Measurements from ENCODE around the gene VMP1. TPM values are rescaled to one million over a fixed set of nuclear protein-coding genes. Genes with fewer than 3 reads are reported as not detected.

VMP1 gene
- total RNA-seq, 6 experiments from 2014 or later, result 121 to 155 (median 149) TPM

DNA sequence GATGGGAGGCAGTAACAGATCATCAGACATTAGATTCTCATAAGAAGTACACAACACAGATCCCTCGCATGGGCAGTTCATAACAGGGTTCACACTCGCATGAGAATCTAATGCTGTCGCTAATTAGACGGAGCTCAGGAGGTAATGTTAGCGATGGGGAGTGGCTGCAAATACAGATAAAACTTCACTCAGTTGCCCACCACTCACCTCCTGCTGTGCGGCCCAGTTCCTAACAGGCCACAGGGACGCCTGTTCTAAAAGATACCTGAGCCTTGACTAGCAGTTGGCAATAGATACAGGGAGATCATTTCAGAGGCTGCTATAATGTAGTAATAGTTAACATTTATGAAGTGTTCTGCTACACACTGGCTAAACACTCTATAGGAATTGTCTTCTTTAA lies 5.2 kb upstream of the VMP1 start:
- Mint-ChIP-seq H3K4me1 (ENCODE audit: low read depth) (peaks cover 57% of the 10 kb centered on the region), H3K27ac (peak overlapping the region; percentile 19; the same call in 1 of the 2 replicates), H3K36me3 (ENCODE audit: low read depth) (peaks cover 62% of the 10 kb centered on the region), H3K4me3 (no peak overlapping the region), H3K9me3 (peaks cover 13% of the 10 kb centered on the region), H3K27me3 (ENCODE audit: insufficient read depth) (peaks cover 22% of the 10 kb centered on the region)
- TF ChIP-seq, protein P1, sequence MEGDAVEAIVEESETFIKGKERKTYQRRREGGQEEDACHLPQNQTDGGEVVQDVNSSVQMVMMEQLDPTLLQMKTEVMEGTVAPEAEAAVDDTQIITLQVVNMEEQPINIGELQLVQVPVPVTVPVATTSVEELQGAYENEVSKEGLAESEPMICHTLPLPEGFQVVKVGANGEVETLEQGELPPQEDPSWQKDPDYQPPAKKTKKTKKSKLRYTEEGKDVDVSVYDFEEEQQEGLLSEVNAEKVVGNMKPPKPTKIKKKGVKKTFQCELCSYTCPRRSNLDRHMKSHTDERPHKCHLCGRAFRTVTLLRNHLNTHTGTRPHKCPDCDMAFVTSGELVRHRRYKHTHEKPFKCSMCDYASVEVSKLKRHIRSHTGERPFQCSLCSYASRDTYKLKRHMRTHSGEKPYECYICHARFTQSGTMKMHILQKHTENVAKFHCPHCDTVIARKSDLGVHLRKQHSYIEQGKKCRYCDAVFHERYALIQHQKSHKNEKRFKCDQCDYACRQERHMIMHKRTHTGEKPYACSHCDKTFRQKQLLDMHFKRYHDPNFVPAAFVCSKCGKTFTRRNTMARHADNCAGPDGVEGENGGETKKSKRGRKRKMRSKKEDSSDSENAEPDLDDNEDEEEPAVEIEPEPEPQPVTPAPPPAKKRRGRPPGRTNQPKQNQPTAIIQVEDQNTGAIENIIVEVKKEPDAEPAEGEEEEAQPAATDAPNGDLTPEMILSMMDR (IDR thresholded peaks at IDR 0.05), result no peak
- DNase-seq, result no peak

DNA sequence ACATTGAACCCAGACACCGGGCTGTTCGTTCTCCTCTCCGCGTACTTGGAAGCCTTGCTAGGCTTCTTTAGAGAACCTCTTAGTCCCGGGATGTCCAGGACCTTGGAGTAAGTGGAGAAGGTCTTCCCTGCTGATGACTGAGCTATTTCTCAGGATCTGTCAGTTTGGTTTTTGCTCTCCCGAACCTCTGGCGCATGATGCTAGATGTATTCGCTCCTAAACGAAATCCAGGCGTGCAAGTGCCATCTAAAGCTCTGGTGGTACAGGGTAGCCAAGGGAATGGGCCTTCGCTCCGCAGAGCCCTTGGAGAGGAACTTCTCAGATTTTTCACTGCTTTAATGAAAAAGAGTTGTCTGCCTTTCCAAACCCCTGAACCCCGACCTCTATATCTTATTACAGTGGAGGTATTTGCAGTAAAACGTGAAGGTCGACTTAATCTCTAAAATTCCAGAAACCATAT lies 547 bp downstream of the VMP1 start:
- H3K9me3 Mint-ChIP-seq, result peaks cover 18% of the 10 kb centered on the region
- TF ChIP-seq, protein P1 (IDR thresholded peaks at IDR 0.05), result no peak
- H3K27me3 Mint-ChIP-seq (ENCODE audit: insufficient read depth), result peaks cover 19% of the 10 kb centered on the region
- H3K4me3 Mint-ChIP-seq, result peak overlapping the region; percentile 96
- no peak for DNase-seq
- H3K36me3 Mint-ChIP-seq (ENCODE audit: low read depth), result peaks cover 36% of the 10 kb centered on the region
- peaks cover 47% of the 10 kb centered on the region for H3K4me1 Mint-ChIP-seq (ENCODE audit: low read depth)
- H3K27ac Mint-ChIP-seq, result peak overlapping the region; percentile 98

DNA sequence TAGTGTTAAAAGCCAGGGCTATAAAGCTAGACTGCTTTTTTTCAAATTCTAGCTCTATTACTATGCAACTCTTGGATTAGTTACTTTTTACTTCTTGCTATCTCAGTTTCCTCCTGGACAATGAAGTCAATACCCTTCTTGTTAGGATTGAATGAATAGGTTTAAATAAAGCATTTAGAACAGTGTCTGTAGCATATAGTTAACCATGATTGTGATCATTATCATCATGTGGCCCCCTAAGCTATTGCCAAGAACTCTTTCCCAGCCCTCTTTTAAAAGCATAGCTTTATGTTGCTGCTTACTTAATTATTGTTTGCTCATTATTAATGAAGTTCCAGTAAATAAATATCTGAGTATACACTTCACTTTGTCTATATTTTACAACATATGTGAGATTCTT lies 4.5 kb downstream of the VMP1 start:
- DNase-seq, result no peak
- H3K27ac Mint-ChIP-seq, result no peak overlapping the region
- H3K9me3 Mint-ChIP-seq, result peaks cover 8% of the 10 kb centered on the region
- H3K4me3 Mint-ChIP-seq, result no peak overlapping the region
- TF ChIP-seq, protein P1 (IDR thresholded peaks at IDR 0.05), result no peak
- peaks cover 12% of the 10 kb centered on the region for H3K27me3 Mint-ChIP-seq (ENCODE audit: insufficient read depth)
- peaks cover 10% of the 10 kb centered on the region for H3K36me3 Mint-ChIP-seq (ENCODE audit: low read depth)
- peaks cover 33% of the 10 kb centered on the region for H3K4me1 Mint-ChIP-seq (ENCODE audit: low read depth)

DNA sequence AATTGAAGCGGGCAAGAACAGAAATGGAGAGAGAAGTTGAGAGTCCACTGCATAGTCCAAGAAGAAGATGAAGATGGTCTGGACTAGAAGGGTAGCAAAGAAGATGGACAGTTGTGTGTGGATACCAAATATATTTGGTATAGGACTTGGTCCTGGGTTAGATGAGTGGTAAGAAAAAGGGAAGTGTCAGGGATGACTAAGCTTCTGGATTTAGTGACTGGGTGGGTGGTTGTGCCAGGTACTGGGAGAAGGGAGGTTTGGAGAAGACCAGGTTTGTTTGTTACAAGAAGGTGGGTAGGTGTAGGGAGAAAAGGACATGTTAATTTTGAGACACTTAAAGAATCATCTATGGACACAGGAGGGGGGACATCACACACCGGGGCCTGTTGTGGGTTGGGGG lies 5.4 kb downstream of the VMP1 start:
- peaks cover 5% of the 10 kb centered on the region; the same call in 1 of the 2 replicates for H3K36me3 Mint-ChIP-seq (ENCODE audit: low read depth)
- H3K4me3 Mint-ChIP-seq, result no peak overlapping the region
- no peaks in the 10 kb centered on the region for H3K9me3 Mint-ChIP-seq
- TF ChIP-seq, protein P1 (IDR thresholded peaks at IDR 0.05), result no peak
- no peak overlapping the region for H3K27ac Mint-ChIP-seq
- H3K27me3 Mint-ChIP-seq (ENCODE audit: insufficient read depth), result peaks cover 3% of the 10 kb centered on the region
- DNase-seq, result no peak
- peaks cover 33% of the 10 kb centered on the region for H3K4me1 Mint-ChIP-seq (ENCODE audit: low read depth)

DNA sequence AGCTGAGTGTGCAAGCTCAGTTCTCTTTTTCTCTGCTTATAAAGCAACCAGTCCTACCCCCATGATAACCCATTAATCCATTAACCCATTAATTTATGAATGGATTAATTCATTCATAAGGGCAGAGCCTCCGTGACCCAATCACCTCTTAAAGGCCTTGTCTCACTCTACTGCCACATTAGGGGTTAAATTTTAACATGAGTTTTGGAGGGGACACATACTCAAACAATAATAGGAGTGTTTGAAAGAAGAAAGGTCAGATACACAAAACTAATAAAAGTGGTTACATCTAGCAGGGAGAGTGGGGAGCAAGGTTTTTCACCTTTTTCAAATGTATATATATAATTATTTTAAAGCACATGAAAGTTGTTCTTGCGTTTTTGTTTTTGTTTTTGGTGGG lies 6.8 kb downstream of the VMP1 start:
- Mint-ChIP-seq H3K4me1 (ENCODE audit: low read depth) (peaks cover 32% of the 10 kb centered on the region), H3K27me3 (ENCODE audit: insufficient read depth) (peaks cover 3% of the 10 kb centered on the region; the same call in 1 of the 2 replicates), H3K27ac (no peak overlapping the region), H3K4me3 (no peak overlapping the region), H3K36me3 (ENCODE audit: low read depth) (peaks cover 5% of the 10 kb centered on the region; the same call in 1 of the 2 replicates), H3K9me3 (no peaks in the 10 kb centered on the region)
- no peak for DNase-seq
- TF ChIP-seq, protein P1 (IDR thresholded peaks at IDR 0.05), result no peak

DNA sequence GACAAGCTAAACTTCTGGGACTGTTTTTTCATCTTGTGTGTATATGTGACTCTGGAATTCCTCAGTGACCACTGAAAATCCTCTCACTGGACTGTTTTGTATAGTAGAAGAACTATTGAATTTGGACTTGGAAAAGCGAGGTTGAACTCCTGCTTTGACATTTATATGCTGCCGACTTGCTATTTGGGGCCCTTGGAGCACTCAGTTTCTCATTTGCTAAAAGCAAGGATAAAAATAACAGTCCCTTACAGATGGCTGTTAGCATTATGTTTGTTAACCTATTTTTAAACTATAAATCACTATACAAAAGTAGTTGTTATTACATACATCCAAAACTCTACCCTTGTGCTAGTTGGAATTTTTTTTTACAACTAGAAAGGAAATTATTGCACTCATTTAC lies 9.0 kb downstream of the VMP1 start:
- Mint-ChIP-seq H3K36me3 (ENCODE audit: low read depth) (no peaks in the 10 kb centered on the region), H3K27me3 (ENCODE audit: insufficient read depth) (no peaks in the 10 kb centered on the region), H3K4me1 (ENCODE audit: low read depth) (peaks cover 34% of the 10 kb centered on the region), H3K4me3 (no peak overlapping the region), H3K27ac (no peak overlapping the region), H3K9me3 (no peaks in the 10 kb centered on the region)
- DNase-seq, result no peak
- TF ChIP-seq, protein P1 (IDR thresholded peaks at IDR 0.05), result no peak

Measured in HFFc6 (cell line).